Liver (tissue), 9 donors: ENCODE measurements around the gene STXBP1. TPM values are rescaled to one million over a fixed set of nuclear protein-coding genes. Genes with fewer than 3 reads are reported as not detected.

Experiments
- DNase-seq: peaks from one replicate; pipeline ENCODE4 v3.0.0-alpha.2; 2017; ENCODE audit warnings: low spot score
- H3K27ac ChIP-seq, 2 donors: one replicate each; pipeline ENCODE4 v1.7.0; 2013; ENCODE audit warnings: inconsistent platforms in 2 of 2, low read length in 2 of 2, control low read depth in 1 of 2, low read depth in 1 of 2, mild to moderate bottlenecking in 1 of 2
- H3K27me3 ChIP-seq, 4 donors: one replicate each; pipeline versions ENCODE4 v1.6.1 to v1.7.0; 2013; ENCODE audit warnings: low read length in 3 of 4, inconsistent platforms in 1 of 4, mild to moderate bottlenecking in 1 of 4, moderate library complexity in 1 of 4; ENCODE audit not compliant: control insufficient read depth in 4 of 4, insufficient read depth in 4 of 4
- H3K36me3 ChIP-seq, 4 donors: one replicate each; pipeline versions ENCODE4 v1.6.1 to v1.7.0; 2013; ENCODE audit warnings: low read length in 3 of 4, mild to moderate bottlenecking in 3 of 4, low read depth in 1 of 4, moderate library complexity in 1 of 4; ENCODE audit not compliant: control insufficient read depth in 4 of 4, insufficient read depth in 3 of 4
- H3K4me1 ChIP-seq, 4 donors: one replicate each; pipeline versions ENCODE4 v1.6.1 to v1.7.0; 2013; ENCODE audit warnings: low read length in 3 of 4, mild to moderate bottlenecking in 3 of 4, moderate library complexity in 1 of 4; ENCODE audit not compliant: control insufficient read depth in 4 of 4, insufficient read depth in 4 of 4
- H3K4me3 ChIP-seq, 3 donors: one replicate each; pipeline versions ENCODE4 v1.6.1 to v1.7.0; 2013; ENCODE audit warnings: low read length in 3 of 3, control low read depth in 1 of 3, low read depth in 1 of 3, mild to moderate bottlenecking in 1 of 3
- H3K9ac ChIP-seq, 2 donors: one replicate each; pipeline ENCODE4 v1.7.0; 2013; ENCODE audit warnings: low read length in 2 of 2, mild to moderate bottlenecking in 2 of 2, moderate library complexity in 2 of 2, control low read depth in 1 of 2, low read depth in 1 of 2
- H3K9me3 ChIP-seq, 4 donors: one replicate each; pipeline versions ENCODE4 v1.6.1 to v1.7.0; 2013; ENCODE audit warnings: low read length in 3 of 4; ENCODE audit not compliant: control insufficient read depth in 4 of 4
- CTCF ChIP-seq: fragments of 150-350 bp; IDR thresholded peaks from 2 replicates; pipeline ENCODE4 v1.5.1; 2017; ENCODE audit warnings: improper control_type of control experiment, low read depth, low read length; ENCODE audit not compliant: missing input control
- EGR1 ChIP-seq, 2 donors: IDR thresholded peaks; 2 replicates each; pipeline ENCODE4 v1.6.1; 2016 to 2018; ENCODE audit warnings: antibody characterized with exemption in 2 of 2, low read depth in 2 of 2
- FOXA1 ChIP-seq: IDR thresholded peaks from 2 replicates; pipeline ENCODE4 v1.6.1; 2016; ENCODE audit warnings: antibody characterized with exemption
- FOXA2 ChIP-seq: IDR thresholded peaks from 2 replicates; pipeline ENCODE4 v1.6.1; 2016; ENCODE audit warnings: antibody characterized with exemption
- GABPA ChIP-seq, 2 donors: IDR thresholded peaks in 1 of 2; conservative IDR thresholded peaks in 1 of 2; 2 replicates each; pipeline ENCODE4 v1.6.1; 2016; ENCODE audit warnings: antibody characterized with exemption in 2 of 2, mild to moderate bottlenecking in 1 of 2, moderate library complexity in 1 of 2
- HNF4A ChIP-seq, 2 donors: conservative IDR thresholded peaks; 2 replicates each; pipeline ENCODE4 v1.6.1; 2016; ENCODE audit warnings: antibody characterized with exemption in 2 of 2, mild to moderate bottlenecking in 2 of 2
- HNF4G ChIP-seq: IDR thresholded peaks from 2 replicates; pipeline ENCODE4 v1.6.1; 2016; ENCODE audit warnings: antibody characterized with exemption
- JUND ChIP-seq, 2 donors: IDR thresholded peaks; 2 replicates each; pipeline ENCODE4 v1.6.1; 2016; ENCODE audit warnings: antibody characterized with exemption in 2 of 2
- MAX ChIP-seq: IDR thresholded peaks from 2 replicates; pipeline ENCODE4 v1.6.1; 2016; ENCODE audit warnings: antibody characterized with exemption
- NR2F2 ChIP-seq: IDR thresholded peaks from 2 replicates; pipeline ENCODE4 v1.6.1; 2016; ENCODE audit warnings: antibody characterized with exemption
- RAD21 ChIP-seq, 2 donors: IDR thresholded peaks; 2 replicates each; pipeline ENCODE4 v1.6.1; 2016; ENCODE audit warnings: antibody characterized with exemption in 2 of 2, mild to moderate bottlenecking in 2 of 2
- REST ChIP-seq: IDR thresholded peaks from 2 replicates; pipeline ENCODE4 v1.6.1; 2016; ENCODE audit warnings: antibody characterized with exemption, mild to moderate bottlenecking
- RXRA ChIP-seq, 2 donors: IDR thresholded peaks; 2 replicates each; pipeline ENCODE4 v1.6.1; 2017 to 2018; ENCODE audit warnings: antibody characterized with exemption in 2 of 2, mild to moderate bottlenecking in 1 of 2
- SP1 ChIP-seq: IDR thresholded peaks from 2 replicates; pipeline ENCODE4 v1.6.1; 2018; ENCODE audit warnings: antibody characterized with exemption, mild to moderate bottlenecking
- TAF1 ChIP-seq: conservative IDR thresholded peaks from 2 replicates; pipeline ENCODE4 v1.6.1; 2016; ENCODE audit warnings: antibody characterized with exemption, mild to moderate bottlenecking
- YY1 ChIP-seq: IDR thresholded peaks from 2 replicates; pipeline ENCODE4 v1.6.1; 2016; ENCODE audit warnings: antibody characterized with exemption, mild to moderate bottlenecking
- ZBTB33 ChIP-seq: IDR thresholded peaks from 2 replicates; pipeline ENCODE4 v1.6.1; 2016; ENCODE audit warnings: antibody characterized with exemption
- WGBS: extraction: QIAGEN DNeasy Blood & Tissue Kit; methylation state at CpG from one replicate; pipeline ENCODE4 v1.1.7; 2013; 5-methylcytosine and 5-hydroxymethylcytosine counted together
- polyA plus RNA-seq, 2 donors: library from polyadenylated mRNA; stranded (reverse) in 1 of 2; unstranded in 1 of 2; fragments of 200-250 nt in 1 of 2; fragments of >200 nt in 1 of 2; fragmentation: Nextera tagmentation in 1 of 2; extraction: Ambion mirVana in 1 of 2; gene quantifications; one replicate each; pipeline versions ENCODE4 v1.2.1 to v1.2.3, GENCODE V29; 2013 to 2015
- total RNA-seq, 2 donors: library from RNA; depleted of rRNA; stranded (reverse); fragments of >200 nt; gene quantifications; one replicate each; pipeline ENCODE4 v1.2.3, GENCODE V29; 2014
- TF ChIP-seq, protein P1 (sequence below): IDR thresholded peaks from 2 replicates; pipeline ENCODE4 v1.6.1; 2016; ENCODE audit warnings: antibody characterized with exemption
- donor health status: healthy.
- donor health status: healthy.
- donor health status: healthy.
- donor health status: healthy.
- donor health status: healthy.

The STXBP1 gene
- total and polyA plus RNA-seq, 4 donors, result 1.7 to 4.6 (median 2.3) TPM

DNA sequence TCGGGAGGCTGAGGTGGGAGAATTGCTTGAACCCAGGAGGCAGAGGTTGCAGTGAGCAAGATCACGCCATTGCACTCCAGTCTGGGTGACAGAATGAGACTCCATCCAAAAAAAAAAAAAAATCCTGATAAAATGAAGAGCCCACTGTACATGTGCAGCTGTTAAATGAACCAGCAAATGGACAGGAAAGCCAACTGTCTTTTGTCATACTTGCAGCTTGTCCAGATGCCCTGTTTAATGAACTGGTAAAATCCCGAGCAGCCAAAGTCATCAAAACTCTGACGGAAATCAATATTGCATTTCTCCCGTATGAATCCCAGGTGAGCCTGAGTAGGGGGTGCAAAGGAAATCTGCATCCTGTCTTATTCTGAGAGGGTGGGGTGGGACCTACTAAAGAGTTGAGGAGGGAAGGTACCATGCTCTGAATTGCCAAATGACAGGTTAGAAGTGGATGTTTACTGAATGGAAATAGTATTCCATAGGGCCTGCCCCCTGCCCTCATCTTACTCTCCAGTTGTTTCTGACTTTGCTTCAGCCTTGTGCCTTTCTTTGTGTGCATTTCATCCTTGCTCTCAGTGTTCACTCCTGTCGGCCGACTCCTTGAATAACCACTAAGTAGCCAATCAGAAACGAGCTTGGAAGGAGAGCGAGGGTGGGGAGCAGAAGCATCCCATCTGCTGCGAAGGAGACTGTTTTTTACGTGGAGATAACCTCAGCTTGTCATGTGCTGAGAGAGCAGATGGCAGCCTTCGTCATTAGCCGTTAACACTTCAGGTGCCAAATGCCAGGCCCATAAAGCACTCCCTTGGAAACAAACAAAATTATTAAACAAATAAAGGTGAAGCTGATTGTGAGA is 49.0 kb downstream of the STXBP1 start:
- Histone ChIP-seq H3K9ac (no peak overlapping the region), H3K27me3 (no peaks in the 10 kb centered on the region), H3K36me3 (peaks cover 0 to 3% (median under 1%) of the 10 kb centered on the region in 4 donors), H3K27ac (no peak overlapping the region), H3K9me3 (no peaks in the 10 kb centered on the region), H3K4me3 (no peak overlapping the region), H3K4me1 (no peaks in the 10 kb centered on the region)
- no peak for DNase-seq
- WGBS, result 65% methylated on average over 13 of the region's 13 CpGs
- TF ChIP-seq FOXA1, result no peak
- TF ChIP-seq MAX, result no peak
- TF ChIP-seq CTCF, result no peak
- TF ChIP-seq GABPA (IDR thresholded peaks at IDR 0.05 in 1 of 2, conservative IDR thresholded peaks at IDR 0.05 in 1 of 2), result no peak
- TF ChIP-seq JUND (IDR thresholded peaks at IDR 0.05), result no peak

DNA sequence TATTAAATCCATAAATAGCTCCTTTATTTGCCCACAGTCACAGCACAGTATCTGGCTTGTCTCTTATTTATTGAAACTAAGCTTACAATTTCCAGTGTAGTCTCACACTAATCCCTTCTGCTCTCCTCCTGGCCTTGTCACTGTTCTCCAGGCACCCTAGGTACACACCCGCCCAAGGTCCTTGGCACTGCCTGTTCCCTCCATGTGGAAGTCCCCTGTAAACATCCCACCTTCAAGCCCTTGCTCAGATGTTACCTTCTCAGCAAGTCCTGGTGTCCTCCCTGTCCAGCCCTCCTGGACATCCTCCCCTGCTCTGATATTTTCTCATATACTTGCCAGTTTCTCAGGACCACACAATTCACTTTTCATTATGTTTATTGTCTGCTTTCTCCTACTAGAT is 50.5 kb downstream of the STXBP1 start:
- no peaks in the 10 kb centered on the region for H3K27me3 ChIP-seq
- no peaks in the 10 kb centered on the region for H3K4me1 ChIP-seq
- TF ChIP-seq MAX (no peak), FOXA1 (no peak), EGR1 (IDR thresholded peaks at IDR 0.05; ENCODE audit: low read depth in 2 of 2) (no peak), HNF4G (no peak), FOXA2 (no peak), ZBTB33 (no peak), TAF1 (no peak), NR2F2 (no peak), CTCF (no peak), RAD21 (IDR thresholded peaks at IDR 0.05) (no peak), YY1 (no peak), SP1 (no peak), GABPA (IDR thresholded peaks at IDR 0.05 in 1 of 2, conservative IDR thresholded peaks at IDR 0.05 in 1 of 2) (no peak), REST (no peak), JUND (IDR thresholded peaks at IDR 0.05) (no peak), HNF4A (conservative IDR thresholded peaks at IDR 0.05) (no peak), RXRA (IDR thresholded peaks at IDR 0.05) (no peak)
- TF ChIP-seq, protein P1, sequence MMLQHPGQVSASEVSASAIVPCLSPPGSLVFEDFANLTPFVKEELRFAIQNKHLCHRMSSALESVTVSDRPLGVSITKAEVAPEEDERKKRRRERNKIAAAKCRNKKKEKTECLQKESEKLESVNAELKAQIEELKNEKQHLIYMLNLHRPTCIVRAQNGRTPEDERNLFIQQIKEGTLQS, result no peak
- peaks cover 0 to 3% (median under 1%) of the 10 kb centered on the region in 4 donors for H3K36me3 ChIP-seq
- H3K9me3 ChIP-seq, result no peaks in the 10 kb centered on the region
- 90% methylated on average over 1 of the region's 1 CpG for WGBS
- no peak overlapping the region for H3K27ac ChIP-seq
- H3K9ac ChIP-seq, result no peak overlapping the region
- no peak overlapping the region for H3K4me3 ChIP-seq
- DNase-seq, result no peak
